H1 (cell line): Measurements from ENCODE around the gene CBL. TPM values are rescaled to one million over a fixed set of nuclear protein-coding genes. Genes with fewer than 3 reads are reported as not detected.

Source experiments
- BRCA1 ChIP-seq: IDR thresholded peaks from 2 replicates; pipeline ENCODE4 v1.6.1; 2012; ENCODE audit warnings: low read depth, low read length, improper control_type of control experiment
- TBP ChIP-seq: IDR thresholded peaks from 2 replicates; pipeline ENCODE4 v1.6.1; 2011; ENCODE audit warnings: low read depth, low read length, improper control_type of control experiment
- polyA plus RNA-seq, 7 experiments: library from polyadenylated mRNA; depleted of rRNA in 3 of 7; stranded (reverse) in 5 of 7; unstranded in 2 of 7; fragments of >200 nt in 5 of 7; fragments of 200-250 nt in 2 of 7; gene quantifications; 1 replicate in 5 of 7; 2 replicates in 1 of 7; 4 replicates in 1 of 7; pipeline versions ENCODE4 v1.2.1 to v1.2.3, GENCODE V29; 2011 to 2013; ENCODE audit warnings: missing spikeins in 2 of 7, mixed read lengths in 2 of 7
- total RNA-seq: library from RNA; stranded (reverse); fragmentation: NEBNext Ultra II Directional; extraction: Animal tissue kit (Norgen Biotek cat#: 25700); gene quantifications from 2 replicates; pipeline ENCODE4 v1.2.1, GENCODE V29; 2021

Gene CBL
- total and polyA plus RNA-seq, 2 of the 8 experiments (the other 6 are each of a cell fraction or from before 2014, with no cell fraction given), result 23.1 to 57.8 TPM

DNA sequence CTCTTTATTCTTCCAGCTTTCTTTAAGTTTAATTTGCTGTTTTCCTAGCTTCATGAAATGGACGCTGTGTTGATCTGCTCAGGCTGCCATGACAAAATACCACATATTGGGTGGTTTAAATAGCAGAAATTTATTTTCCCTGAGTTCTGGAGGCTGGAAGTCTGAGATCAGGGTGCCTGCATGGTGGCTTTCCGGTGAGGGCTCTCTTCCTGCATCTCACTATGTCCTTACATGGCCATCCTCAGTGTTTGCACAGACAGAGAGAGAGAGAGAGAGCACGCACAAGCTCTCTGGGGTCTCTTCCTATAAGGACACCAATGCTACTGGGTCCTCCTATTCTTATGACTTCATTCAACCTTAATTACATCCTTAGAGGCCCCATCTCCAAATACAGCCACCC, 82.1 kb downstream of the CBL start (continued):
- TF ChIP-seq TBP, result no peak
- TF ChIP-seq BRCA1, result no peak
